Measurements from ENCODE around the gene CTDNEP1.
"Not testable (repeated sequence)": the region's sequence is repeated elsewhere in the genome, so short reads cannot be mapped to it uniquely, and the experiment has no call there.

CTDNEP1 gene

GRCh38 chr17:7250695-7251627 is 573 bp downstream of the CTDNEP1 start:
- DNase-seq (ENCODE audit: low read depth): no peak
- H3K4me3 ChIP-seq (ENCODE audit: low read depth, low read length): peak overlapping the region; percentile 87

GRCh38 chr17:7249830-7250229 is 1.7 kb downstream of the CTDNEP1 start:
- H3K4me3 ChIP-seq (ENCODE audit: low read depth, low read length): peak overlapping the region; percentile 87
- no peak for DNase-seq (ENCODE audit: low read depth)

GRCh38 chr17:7249214-7249613 is 2.3 kb downstream of the CTDNEP1 start:
- H3K4me3 ChIP-seq (ENCODE audit: low read depth, low read length): no peak overlapping the region

GRCh38 chr17:7248796-7249195 is 2.7 kb downstream of the CTDNEP1 start:
- no peak for DNase-seq (ENCODE audit: low read depth)
- H3K4me3 ChIP-seq (ENCODE audit: low read depth, low read length): no peak overlapping the region

More at GRCh38 chr17:7249214-7249613, 2.3 kb downstream of the CTDNEP1 start:
- DNase-seq (ENCODE audit: low read depth): no peak

GRCh38 chr17:7246779-7247178 is 4.8 kb downstream of the CTDNEP1 start:
- no peak overlapping the region for H3K4me3 ChIP-seq (ENCODE audit: low read depth, low read length)
- no peak for DNase-seq (ENCODE audit: low read depth)

DNA sequence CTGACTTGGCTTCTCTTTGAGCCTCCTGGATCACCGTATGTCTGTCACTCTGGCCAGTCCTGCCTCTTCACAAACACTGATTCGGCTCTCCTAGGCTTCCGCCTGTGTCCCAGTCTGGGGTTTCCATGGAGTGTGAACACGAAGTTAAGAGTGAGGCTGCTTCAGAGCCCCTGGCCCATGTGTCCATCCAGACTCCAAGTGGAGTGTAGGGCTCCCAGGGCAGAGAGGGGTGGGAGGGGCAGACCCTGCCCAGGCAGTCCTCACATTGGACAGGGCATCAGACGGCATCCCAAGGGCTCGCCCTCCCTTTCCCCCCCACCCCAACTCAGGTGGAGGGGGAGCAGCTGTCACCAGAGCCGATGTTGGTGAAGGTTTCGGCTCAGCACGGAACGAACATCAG is 7.7 kb downstream of the CTDNEP1 start:
- not testable (repeated sequence) for DNase-seq (ENCODE audit: low read depth); H3K4me3 ChIP-seq (ENCODE audit: low read depth, low read length)

DNA sequence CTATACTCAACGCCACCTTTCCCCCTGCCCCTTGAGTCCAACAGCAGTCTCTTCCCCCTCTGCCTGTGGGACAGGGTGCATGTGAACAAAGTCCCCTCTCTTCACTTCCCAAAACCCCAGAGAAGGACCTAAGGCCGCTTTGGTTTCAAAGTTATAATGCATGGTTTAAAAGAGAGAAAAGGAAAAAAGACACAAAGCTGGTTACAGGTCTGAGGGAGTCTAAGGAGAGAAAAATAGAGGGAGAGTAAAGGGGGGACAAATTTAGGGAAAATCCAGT is 8.1 kb downstream of the CTDNEP1 start:
- no peak for DNase-seq (ENCODE audit: low read depth)

DNA sequence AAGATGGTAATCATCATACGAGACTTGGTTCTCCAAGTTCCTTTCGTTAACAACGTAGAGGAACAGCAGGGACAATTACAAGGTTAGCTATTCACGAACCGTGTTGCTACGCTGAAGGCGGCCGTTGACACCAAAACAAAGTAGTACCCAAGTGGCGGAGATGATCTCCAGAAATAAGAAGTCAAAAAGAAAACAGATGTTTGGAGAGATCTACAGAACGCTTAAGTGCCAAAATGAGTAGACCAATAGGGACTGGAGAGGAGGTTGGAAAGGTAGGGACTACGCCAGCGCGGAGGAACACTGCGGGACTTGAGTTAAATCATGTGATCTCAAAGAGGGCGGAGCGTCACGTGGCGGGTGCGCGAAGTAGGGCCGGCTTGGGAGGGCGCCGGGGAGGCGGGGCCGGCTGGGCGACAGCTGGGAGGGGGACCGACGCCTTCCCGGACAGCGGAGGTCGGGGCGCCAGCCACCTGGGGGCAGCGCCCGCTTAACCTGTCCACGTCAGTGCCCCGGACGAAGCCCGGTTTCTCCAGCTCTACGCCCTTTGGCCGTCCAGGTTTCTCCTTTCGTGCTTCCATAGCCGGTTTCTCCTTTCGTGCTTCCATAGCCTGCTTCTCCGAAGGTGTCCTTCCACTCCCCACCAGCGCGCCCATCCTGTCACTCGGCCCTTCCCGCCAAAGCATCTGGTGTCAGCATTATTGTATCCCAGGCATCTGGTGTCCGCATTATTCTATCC is 8.6 kb downstream of the CTDNEP1 start:
- peak overlapping the region; percentile 91 for H3K4me3 ChIP-seq (ENCODE audit: low read depth, low read length)

More for the DNA sequence above, 8.1 kb downstream of the CTDNEP1 start:
- H3K4me3 ChIP-seq (ENCODE audit: low read depth, low read length): peak overlapping the region; percentile 91

GRCh38 chr17:7241783-7242716 is 9.5 kb downstream of the CTDNEP1 start, which contains the start of gene GABARAP:
Gene GABARAP, minus strand, starts transcription at chr17:7242449. Its CDS starts 119 bp downstream, at chr17:7242330.
- H3K4me3 ChIP-seq (ENCODE audit: low read depth, low read length): peak within 1 kb of the TSS; percentile 91
- DNase-seq (ENCODE audit: low read depth): peak; percentile 76

More for the DNA sequence above, 8.6 kb downstream of the CTDNEP1 start:
- DNase-seq (ENCODE audit: low read depth): peak; percentile 89

DNA sequence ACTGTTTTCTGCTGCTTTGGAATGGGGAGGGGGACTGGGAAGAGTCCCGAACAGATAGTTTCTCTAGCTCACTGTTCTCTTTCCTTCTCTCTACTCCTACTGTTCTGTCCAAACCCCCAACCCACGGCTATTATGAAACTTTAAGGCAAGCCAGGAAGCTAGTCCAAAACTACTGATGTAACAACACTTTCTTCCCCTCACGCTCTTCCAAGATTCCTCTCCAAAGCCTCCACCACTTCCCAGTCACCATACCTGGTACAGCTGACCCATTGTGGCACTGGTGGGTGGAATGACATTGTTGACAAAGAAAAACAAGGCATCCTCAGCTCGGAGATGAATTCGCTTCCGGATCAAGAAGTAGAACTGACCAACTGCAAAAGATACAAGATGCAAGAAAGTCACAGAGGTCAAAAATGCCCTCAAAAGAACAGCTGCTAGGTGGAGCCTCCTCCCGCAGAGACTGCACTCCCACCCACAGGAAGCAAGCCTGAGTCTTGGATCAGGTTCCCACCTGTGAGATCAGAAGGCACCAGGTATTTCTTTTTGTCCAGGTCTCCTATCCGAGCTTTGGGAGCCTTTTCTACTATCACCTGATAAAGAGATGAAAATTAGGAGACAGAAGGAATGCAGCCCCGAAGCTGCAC is 10.3 kb downstream of the CTDNEP1 start:
- DNase-seq (ENCODE audit: low read depth): no peak
- H3K4me3 ChIP-seq (ENCODE audit: low read depth, low read length): peak overlapping the region; percentile 91

- DNase-seq (ENCODE audit: low read depth): no peak
- peak overlapping the region; percentile 91 for H3K4me3 ChIP-seq (ENCODE audit: low read depth, low read length)
Observed at GRCh38 chr17:7240375-7240774, 11.2 kb downstream of the CTDNEP1 start.

DNA sequence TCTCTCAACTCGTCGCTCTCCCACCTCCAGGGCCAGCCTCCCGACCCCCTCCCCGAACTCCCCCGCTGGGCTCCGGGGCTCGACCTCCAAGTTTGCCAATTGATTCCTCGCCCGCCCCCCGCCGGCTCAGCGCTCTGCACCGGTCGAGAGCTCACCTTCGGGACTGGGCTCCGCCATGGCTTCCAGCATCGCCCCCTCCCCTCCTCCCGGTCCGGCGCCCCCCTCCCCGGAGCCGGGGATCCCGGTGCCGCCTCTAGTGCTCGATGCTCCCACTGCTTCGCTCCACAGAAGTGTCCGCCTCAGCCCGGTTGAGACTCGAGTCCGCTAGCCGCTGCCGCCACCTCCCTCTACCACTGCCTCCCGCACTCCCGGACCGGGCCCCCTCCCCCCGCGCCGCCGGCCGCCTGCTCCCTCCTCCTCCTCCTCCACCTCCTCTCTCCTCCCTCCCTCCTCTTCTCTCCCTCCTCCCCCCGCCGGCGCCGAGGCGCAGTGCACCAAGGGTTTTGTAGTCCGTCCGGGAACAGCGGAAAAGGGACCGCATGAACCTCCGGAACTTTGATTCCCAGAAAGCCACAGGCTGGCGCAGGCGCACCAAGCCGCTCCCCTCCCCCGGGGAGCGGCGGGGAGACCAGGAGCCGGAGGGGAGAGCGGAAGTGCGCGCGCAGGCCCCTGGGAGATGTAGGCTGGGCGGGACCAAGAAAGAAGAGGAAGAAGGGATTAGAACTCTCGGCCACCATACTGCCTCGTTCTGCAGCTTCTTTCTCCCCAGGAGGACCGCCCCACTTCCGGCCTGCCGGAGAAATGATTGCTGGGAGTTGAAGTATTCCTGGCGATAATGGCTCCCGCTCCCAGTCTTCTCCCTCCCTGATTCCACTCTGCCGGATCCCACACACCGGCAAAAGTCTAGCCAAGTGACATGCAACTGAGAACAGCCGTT is 12.2 kb downstream of the CTDNEP1 start, which contains the start of gene PHF23:
PHF23 (minus strand) TSS at position 367 of the 937 bp plus-strand sequence; CDS start at position 189, 178 bp downstream.
- H3K4me3 ChIP-seq (ENCODE audit: low read depth, low read length): peak within 1 kb of the TSS; percentile 98
- DNase-seq (ENCODE audit: low read depth): peak; percentile 97

GRCh38 chr17:7238420-7239090 is 13.0 kb downstream of the CTDNEP1 start:
- peak overlapping the region; percentile 98 for H3K4me3 ChIP-seq (ENCODE audit: low read depth, low read length)
- no peak for DNase-seq (ENCODE audit: low read depth)

DNA sequence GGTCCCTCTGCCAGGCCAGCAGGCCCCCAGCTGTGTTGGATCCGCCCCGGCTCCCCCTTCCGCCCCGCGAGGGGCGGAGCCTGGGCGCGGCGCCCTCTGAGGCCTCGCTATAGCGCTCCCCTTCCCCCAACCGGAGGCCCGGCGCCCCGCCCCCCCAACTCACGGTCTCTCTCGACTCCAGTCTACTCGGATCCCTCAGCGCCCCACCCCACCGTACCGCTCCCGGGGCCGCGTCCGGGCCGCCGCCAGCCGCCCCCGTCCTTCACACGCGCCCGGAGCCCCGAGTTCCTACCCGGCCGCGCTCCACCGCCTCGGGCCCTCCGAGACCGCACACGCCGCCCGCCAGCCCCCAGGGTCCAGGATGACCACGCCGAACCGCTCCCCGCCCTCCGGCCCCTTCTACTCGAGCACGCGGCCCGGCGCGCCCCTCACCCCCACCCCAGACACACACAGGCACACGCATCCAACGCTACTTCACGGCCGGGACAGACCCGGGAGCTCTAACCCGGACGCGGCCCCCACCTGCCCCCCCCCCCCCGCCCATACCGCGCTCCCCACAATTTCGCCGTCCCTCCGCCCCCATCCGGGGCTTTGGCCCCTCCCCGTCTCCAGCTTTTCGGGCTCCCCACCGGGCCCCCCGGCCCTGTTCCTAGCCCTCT is 13.6 kb downstream of the CTDNEP1 start:
- no peak for DNase-seq (ENCODE audit: low read depth)
- H3K4me3 ChIP-seq (ENCODE audit: low read depth, low read length): peak overlapping the region; percentile 98

- peak overlapping the region; percentile 98 for H3K4me3 ChIP-seq (ENCODE audit: low read depth, low read length)
Observed at GRCh38 chr17:7237266-7237760, 14.2 kb downstream of the CTDNEP1 start.

GRCh38 chr17:7236808-7237207 is 14.7 kb downstream of the CTDNEP1 start:
- peak overlapping the region; percentile 98 for H3K4me3 ChIP-seq (ENCODE audit: low read depth, low read length)
- DNase-seq (ENCODE audit: low read depth): no peak

More at GRCh38 chr17:7237266-7237760, 14.2 kb downstream of the CTDNEP1 start:
- DNase-seq (ENCODE audit: low read depth): no peak

Measured in skeletal muscle cell (primary cell).